ENCODE results near the gene PLCB4.

PLCB4 gene

DNA sequence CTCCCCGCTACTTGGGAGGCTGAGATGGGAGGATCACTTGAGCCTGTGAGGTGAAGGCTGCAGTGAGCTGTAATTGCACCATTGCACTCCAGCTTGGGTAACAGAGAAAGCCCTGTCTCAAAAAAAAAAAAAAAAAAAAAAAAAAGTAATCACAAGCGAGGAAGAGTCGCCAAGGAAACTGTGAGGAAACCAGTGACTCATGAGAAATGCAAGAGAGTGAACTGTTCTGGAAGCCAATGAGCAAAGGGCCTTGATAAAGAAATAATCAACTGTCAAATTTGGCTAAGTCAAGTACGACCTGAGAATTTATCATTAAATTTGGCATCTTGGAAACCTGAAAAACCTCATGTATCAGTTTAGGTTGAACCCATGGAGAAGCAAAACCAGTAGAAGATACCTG is 429.4 kb downstream of the PLCB4 start:
- no peak for DNase-seq (ENCODE audit: low read depth)

DNA sequence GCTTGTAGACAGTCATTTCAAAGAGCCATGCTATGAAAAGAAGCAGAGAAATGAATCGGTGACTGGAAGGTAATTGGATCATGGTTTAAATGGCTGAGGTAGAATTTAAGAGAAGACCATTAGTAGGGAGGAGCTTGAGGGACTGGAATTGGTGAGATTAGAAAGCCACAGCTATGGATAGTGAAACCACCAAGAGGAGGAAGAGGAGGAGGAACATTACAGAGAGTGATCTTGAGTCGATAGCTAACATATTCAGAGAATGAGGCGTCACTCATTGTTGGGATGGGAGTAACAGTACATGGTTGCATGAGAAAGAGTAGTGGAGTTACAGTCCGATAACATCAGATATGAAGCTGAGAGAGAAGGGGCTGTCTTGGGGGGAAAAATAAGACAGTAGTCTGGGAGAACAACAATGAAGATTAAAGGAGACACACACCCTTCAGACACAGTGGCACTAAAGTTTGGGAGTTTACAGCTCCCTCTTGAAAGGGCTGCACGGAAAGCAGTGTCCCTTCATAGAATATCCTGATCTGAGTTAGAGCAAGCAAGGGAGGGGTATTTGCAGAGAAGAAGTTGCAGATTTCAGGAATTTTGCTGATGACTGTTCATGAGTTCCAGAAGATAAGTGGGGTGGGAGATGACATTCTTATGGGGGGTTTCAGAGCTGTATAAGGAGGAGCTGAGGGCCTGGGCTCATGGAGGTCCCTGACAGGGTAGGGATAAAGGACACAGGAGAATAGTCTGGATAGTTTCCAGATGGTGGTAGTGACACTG is 430.4 kb downstream of the PLCB4 start:
- DNase-seq (ENCODE audit: low read depth), result no peak

DNA sequence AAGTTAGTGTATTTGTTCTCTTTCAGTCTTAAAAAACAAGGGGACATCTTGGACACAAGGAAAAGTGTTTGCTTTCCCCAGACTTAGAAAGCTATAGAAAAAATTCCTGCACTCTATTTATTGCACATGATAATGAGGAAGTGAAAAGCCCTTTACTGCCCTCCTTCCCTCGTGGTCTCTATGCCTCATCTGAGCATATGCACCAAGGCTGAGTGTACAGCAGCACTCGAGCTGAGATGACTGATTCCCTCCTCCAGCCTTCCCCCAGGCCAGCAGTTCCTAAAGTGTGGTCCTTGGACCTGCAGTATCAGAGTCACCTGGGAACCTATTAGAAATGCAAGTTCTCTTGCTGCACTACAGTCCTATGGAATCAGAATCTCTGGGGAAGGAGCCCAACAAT is 431.2 kb downstream of the PLCB4 start:
- no peak for DNase-seq (ENCODE audit: low read depth)

DNA sequence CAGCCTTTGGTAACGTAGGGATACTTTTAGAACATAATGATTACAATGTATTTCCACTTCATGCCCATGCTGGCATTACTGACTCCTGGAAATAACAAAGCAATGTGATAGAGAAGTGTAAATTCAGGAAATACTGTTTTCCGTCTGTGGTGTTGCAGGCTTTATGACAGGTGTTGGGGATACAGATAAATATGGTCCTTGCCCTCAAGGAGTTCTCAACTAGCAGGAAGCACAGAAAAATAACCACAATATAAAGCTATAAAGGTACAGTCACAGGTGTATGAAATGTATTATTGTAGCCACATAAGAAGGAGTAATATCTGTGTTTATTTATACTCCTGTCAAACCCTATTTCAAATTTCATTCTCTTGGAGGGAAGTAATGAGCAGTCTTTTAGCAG is 432.6 kb downstream of the PLCB4 start:
- no peak for DNase-seq (ENCODE audit: low read depth)

GRCh38 chr20:9503526-9504245 is 434.8 kb downstream of the PLCB4 start:
- DNase-seq (ENCODE audit: low read depth), result no peak

GRCh38 chr20:9506280-9506821 is 437.5 kb downstream of the PLCB4 start:
- DNase-seq (ENCODE audit: low read depth), result no peak

- DNase-seq (ENCODE audit: low read depth), result no peak
Measured at GRCh38 chr20:9506964-9507369, 438.1 kb downstream of the PLCB4 start.

DNA sequence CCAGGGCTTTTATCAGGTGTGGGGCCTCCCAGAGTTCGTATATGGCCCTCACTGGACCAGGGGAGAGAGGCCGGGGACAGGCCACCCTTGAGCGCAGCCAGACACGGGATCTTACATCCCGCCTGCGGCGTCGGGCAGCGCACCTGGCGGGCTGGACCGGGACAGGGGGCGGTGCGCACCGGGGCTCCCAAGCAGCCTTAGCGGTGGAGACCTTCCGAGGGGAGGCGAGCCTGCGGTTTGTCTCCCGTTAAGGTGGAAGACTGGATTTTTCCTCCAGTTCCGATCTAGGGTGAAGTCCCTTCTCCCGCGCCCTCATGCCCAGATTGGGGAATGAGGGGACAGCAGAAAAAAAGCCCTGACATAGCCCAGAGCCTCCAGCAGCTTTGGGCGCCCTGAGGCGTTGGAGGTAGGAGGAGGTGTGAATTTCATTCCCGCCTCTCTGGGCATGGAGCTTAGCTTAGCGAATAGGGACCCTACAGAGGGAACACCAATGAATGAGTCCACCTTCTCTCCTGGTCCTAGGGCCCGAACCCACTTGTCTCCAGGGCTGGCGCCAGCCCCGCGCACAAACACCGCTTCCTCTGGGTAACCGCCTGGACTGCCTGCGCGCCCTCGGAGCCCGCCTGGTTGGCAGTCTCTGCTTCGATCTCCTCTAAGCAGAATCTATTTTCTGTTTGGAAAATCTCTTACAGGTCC is 438.8 kb downstream of the PLCB4 start:
- no peak for DNase-seq (ENCODE audit: low read depth)

DNA sequence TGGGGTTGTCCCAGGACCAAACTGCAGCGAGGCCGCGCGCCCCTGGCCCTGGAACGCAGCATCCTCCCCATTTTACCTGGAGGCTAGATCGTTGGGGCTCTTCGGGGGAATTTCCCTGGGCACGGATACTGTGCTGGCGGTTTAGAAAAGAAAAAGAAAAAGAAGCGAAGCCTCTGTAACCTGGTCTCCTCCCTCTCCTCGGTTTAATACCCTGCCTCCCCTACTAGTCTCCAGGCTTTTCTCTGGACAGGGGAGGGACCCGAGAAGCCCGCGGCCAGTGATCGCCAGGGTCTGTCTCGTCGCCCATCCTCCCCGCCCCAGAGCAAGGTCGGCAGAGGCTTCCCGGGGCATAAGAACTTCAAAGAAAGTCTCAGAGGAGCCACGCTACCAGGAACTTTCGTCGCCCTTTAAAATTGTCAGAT is 439.4 kb downstream of the PLCB4 start:
- no peak for DNase-seq (ENCODE audit: low read depth)

DNA sequence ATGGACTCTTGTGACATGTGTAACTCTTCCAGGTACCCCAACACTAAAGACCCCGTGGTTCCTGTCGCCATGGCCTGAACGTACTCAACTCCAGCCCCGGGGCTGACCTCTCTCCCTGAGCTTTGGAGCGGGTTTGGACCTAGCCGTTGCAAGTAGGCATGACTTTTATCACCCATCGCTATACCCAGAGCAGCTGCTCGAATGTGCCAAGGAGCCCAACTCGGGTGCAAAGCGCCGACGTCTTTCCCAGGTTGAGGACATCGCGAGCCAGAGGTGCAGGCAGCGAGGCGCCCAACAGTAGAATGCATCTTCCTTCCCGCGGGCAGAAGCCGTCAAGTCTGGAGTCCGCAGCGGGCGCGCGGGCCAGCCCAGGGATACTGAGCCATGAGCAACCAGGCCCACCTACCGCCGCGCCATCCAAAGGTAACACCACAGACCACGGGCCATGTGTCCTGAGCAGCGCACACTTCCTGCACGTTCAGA is 439.9 kb downstream of the PLCB4 start:
- DNase-seq (ENCODE audit: low read depth), result no peak

GRCh38 chr20:9509246-9509645 is 440.4 kb downstream of the PLCB4 start:
- no peak for DNase-seq (ENCODE audit: low read depth)

- DNase-seq (ENCODE audit: low read depth), result no peak
Measured at GRCh38 chr20:9510911-9511310, 442.0 kb downstream of the PLCB4 start.

- DNase-seq (ENCODE audit: low read depth), result no peak
Measured at GRCh38 chr20:9514072-9514460, 445.2 kb downstream of the PLCB4 start.

- DNase-seq (ENCODE audit: low read depth), result no peak
Measured at GRCh38 chr20:9514461-9515213, 445.8 kb downstream of the PLCB4 start, which contains the start of gene LAMP5. Gene LAMP5 (plus strand): TSS chr20:9514590. CDS start chr20:9514853, 263 bp downstream.

- DNase-seq (ENCODE audit: low read depth), result no peak
Measured at GRCh38 chr20:9515214-9515585, 446.3 kb downstream of the PLCB4 start.

DNA sequence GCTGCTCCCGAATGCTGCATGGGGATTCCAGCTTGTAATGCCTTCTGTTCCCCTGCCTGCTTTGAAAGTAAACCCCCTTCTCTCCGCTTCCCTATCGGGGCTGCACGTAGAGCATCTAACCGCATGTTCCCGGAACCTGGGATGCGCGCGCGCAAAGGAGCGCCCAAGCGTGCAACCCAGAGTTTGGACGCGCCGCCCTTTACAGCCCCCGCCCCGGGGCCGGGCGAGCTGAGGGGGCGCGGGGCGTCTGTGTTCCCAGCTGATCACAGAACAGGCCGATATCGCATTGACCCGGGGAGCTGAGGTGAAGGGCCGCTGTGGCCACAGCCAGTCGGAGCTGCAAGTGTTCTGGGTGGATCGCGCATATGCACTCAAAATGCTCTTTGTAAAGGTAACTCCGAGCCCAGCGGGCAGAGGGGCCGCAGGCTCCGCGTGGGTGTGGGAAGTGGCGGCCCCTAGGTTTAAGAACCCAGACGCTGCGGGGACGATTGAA is 446.9 kb downstream of the PLCB4 start:
- DNase-seq (ENCODE audit: low read depth), result no peak

DNA sequence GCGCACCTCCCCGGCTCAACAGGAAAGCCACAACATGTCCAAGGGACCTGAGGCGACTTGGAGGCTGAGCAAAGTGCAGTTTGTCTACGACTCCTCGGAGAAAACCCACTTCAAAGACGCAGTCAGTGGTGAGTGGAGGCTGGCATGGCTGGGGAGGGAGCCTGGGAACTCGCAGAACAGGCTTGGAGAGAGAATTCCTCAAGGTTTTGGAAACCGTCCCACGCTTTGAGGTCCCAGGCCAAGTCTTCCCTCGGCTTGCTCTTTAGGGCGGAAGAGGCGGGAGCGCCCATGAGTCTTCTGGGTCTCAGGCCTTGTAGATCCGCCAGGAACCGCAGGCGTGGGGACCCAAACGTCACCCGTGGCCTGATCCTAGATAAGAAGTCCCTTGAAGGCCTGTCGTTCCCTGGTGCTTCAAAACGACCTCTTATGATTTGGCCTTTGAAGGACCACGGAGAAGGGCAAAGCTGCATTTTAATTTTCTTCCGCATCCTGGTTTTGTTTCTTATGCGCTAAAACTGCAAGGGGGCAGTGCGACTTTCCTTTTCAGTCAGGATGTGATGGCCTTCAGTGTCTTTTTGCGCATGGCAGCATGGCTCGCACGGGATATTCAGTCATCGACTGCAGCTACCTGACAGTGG is 447.5 kb downstream of the PLCB4 start:
- DNase-seq (ENCODE audit: low read depth), result no peak

- no peak for DNase-seq (ENCODE audit: low read depth)
Measured at GRCh38 chr20:9517297-9518162, 448.6 kb downstream of the PLCB4 start.

DNA sequence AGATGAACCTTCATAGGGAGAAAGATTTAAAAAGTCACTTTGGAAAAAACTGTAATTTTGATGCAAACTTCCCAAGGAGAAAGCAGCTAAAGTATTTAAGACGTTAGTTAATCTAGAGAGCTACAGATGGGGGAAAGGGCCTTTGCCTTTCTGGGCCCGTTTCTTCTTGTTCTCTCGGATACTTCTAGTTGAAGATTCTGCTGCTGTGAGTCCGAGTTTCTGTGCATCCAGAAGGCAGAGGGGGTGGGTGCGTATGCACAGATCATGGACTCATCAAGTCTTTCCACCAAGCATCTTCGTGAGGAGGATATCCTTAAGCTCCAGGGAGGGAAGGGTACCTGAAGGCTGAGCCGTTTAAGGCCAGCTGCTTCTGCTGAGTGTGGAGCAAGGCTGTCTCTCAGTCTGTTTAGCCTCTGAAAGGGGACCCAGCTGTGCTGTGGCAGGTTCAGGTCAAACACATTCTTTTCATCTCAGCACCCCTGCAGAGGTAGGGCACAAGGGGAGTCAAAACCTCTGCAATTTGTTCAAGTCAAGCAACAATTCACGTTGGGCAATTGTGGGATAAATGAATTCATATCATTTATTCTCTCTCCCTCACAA is 449.8 kb downstream of the PLCB4 start:
- no peak for DNase-seq (ENCODE audit: low read depth)

DNA sequence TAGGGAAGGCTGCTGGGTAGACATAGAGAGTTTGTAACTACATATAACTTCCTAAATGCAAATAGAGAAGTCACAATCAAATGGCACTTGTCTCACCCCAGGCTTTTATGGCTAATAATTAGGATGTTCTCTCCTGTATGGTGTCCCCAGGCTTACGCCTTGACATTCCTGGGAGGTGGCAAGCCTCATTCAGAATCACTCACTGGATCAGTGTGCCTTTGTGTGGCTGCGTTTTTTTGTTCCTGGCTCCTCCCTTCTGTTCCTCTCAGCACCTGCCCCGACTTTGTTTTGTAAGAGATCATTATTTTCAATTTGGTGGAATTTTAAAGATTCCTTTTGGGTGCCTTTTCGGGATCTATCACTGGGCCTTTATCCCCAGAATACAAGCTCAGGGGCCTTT is 451.2 kb downstream of the PLCB4 start:
- no peak for DNase-seq (ENCODE audit: low read depth)

Measured in activated T-cell treated with anti-CD3 and anti-CD28 coated beads for 24 hours (primary cell).